MCF 10A (cell line): ENCODE results near the gene PROB1. TPM values are rescaled to one million over a fixed set of nuclear protein-coding genes. Genes with fewer than 3 reads are reported as not detected.

Experiments used
- BruUV-seq: library from RNA; stranded (reverse); fragments of 400-500 nt; replicated peaks from 2 replicates; lab custom pipeline; 2021; lab: Mats Ljungman, UMichigan
- CTCF ChIA-PET: fragments of 300-600 bp; sonication (Branson Sonifier 250); formaldehyde crosslinking; extraction: SDS; loops from one replicate; lab custom pipeline; 2021; ENCODE audit warnings: antibody characterized with exemption, inconsistent platforms; lab: Yijun Ruan, JAX
- POLR2A ChIA-PET: fragments of 300-600, 350-650 bp; sonication (Branson Sonifier 250); formaldehyde crosslinking; extraction: SDS; loops from one replicate; lab custom pipeline; 2020; ENCODE audit warnings: antibody characterized with exemption, inconsistent platforms; lab: Yijun Ruan, JAX
- DNase-seq: peaks from one replicate; pipeline ENCODE4 v3.0.0-alpha.2; 2018; ENCODE audit not compliant: unreplicated experiment
- H3K27ac Mint-ChIP-seq: one replicate; pipeline ENCODE4 v1.8.0; 2022; ENCODE audit warnings: mild to moderate bottlenecking, low read depth, mixed read lengths; ENCODE audit not compliant: unreplicated experiment
- H3K27me3 Mint-ChIP-seq: one replicate; pipeline ENCODE4 v1.8.0; 2022; ENCODE audit warnings: mixed read lengths; ENCODE audit not compliant: insufficient read depth, unreplicated experiment
- H3K36me3 Mint-ChIP-seq: one replicate; pipeline ENCODE4 v1.8.0; 2022; ENCODE audit warnings: mild to moderate bottlenecking, moderate library complexity, mixed read lengths; ENCODE audit not compliant: insufficient read depth, unreplicated experiment
- H3K4me1 Mint-ChIP-seq: one replicate; pipeline ENCODE4 v1.8.0; 2022; ENCODE audit warnings: mixed read lengths; ENCODE audit not compliant: insufficient read depth, unreplicated experiment
- H3K4me3 Mint-ChIP-seq: one replicate; pipeline ENCODE4 v1.8.0; 2022; ENCODE audit warnings: mild to moderate bottlenecking, moderate library complexity, mixed read lengths; ENCODE audit not compliant: unreplicated experiment
- H3K9me3 Mint-ChIP-seq: one replicate; pipeline ENCODE4 v1.8.0; 2022; ENCODE audit warnings: mixed read lengths; ENCODE audit not compliant: unreplicated experiment
- intact Hi-C: fragments of 100-400 bp; cut with micrococcal nuclease; formaldehyde crosslinking; loops from 2 replicates; pipeline ENCODE4 v1.14.1; 2022
- total RNA-seq: library from RNA; stranded (reverse); gene quantifications from 2 replicates; pipeline ENCODE4 v1.2.3, GENCODE V29; 2022
- TF ChIP-seq, protein P1 (sequence below): fragments of 200-600 bp; IDR thresholded peaks from one replicate; pipeline ENCODE4 v1.8.0; 2022; ENCODE audit warnings: antibody characterized with exemption, mild to moderate bottlenecking; ENCODE audit not compliant: unreplicated experiment

The PROB1 gene
- total RNA-seq, 1 experiment from 2014 or later, result 2.3 TPM

DNA sequence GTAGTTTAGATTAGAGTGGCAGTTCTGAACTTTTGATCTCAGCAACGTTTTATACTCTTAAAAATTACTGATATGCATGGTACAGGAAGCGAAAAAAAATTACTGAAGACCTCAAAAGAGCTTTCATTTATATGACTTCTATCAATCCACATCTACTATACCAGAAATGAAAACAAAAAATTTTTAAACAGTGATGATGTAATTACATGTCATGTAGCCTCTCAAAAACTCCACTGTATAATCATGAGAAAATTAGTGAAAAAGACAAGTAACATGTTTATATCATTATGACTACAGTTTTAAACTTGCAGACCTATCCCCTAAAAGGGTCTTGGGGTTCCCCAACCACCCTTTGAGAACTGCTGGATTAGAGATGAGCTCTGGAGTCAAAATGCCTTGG, 35.1 kb upstream of the PROB1 start:
- intact Hi-C loops, result no loop called here
- no peak overlapping the region for H3K4me3 Mint-ChIP-seq
- DNase-seq, result no peak
- H3K9me3 Mint-ChIP-seq, result no peaks in the 10 kb centered on the region
- H3K36me3 Mint-ChIP-seq, result peaks cover 39% of the 10 kb centered on the region
- BruUV-seq, result no TSS peak
- H3K27ac Mint-ChIP-seq, result no peak overlapping the region
- no peaks in the 10 kb centered on the region for H3K4me1 Mint-ChIP-seq
- POLR2A ChIA-PET, result interaction anchor here (0.6 to 1.6 kb wide), 4 partner anchors 9 to 178 kb away, joined by 3 to 5 read pairs (median 4); partner anchors contain the start of gene DNAJC18
- TF ChIP-seq, protein P1, sequence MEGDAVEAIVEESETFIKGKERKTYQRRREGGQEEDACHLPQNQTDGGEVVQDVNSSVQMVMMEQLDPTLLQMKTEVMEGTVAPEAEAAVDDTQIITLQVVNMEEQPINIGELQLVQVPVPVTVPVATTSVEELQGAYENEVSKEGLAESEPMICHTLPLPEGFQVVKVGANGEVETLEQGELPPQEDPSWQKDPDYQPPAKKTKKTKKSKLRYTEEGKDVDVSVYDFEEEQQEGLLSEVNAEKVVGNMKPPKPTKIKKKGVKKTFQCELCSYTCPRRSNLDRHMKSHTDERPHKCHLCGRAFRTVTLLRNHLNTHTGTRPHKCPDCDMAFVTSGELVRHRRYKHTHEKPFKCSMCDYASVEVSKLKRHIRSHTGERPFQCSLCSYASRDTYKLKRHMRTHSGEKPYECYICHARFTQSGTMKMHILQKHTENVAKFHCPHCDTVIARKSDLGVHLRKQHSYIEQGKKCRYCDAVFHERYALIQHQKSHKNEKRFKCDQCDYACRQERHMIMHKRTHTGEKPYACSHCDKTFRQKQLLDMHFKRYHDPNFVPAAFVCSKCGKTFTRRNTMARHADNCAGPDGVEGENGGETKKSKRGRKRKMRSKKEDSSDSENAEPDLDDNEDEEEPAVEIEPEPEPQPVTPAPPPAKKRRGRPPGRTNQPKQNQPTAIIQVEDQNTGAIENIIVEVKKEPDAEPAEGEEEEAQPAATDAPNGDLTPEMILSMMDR, result no peak
- CTCF ChIA-PET, result interaction anchor here (0.6 to 2.7 kb wide), 5 partner anchors 7 to 84 kb away, joined by 3 to 10 read pairs (median 8); partner anchors contain the start of gene STING1
- no peaks in the 10 kb centered on the region for H3K27me3 Mint-ChIP-seq

DNA sequence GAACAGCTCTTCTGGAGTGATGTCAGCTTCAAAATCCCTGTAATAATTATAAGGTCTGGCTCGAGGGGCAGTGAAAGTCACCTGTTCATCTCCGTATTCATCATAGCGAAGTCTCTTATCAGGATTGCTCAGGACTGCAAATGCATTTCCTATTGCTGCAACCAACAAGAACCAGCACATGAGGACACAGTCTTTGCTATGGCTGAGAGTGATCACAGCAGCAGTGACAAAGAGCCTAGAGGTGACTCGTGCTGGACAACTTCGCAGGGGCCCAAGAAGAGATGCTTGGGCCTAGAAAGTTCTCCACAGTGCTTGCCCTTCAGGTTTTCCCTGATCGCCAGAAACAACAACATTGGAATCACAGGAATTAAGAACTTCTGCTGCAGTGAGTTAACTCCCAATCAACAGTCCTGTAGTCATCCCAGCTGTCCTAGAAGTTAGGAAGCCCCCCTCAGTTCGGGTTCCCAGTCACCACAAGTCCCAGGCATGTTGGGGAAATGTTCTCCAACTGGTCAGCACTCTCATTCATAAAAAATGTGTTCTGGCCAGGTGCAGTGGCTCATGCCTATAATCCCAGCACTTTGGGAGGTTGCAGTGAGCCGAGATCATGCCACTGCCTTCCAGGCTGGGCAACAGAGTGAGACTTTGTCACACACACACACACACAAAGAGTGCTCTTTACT, 31.4 kb upstream of the PROB1 start:
- peaks cover 55% of the 10 kb centered on the region for H3K36me3 Mint-ChIP-seq
- no TSS peak for BruUV-seq
- no peaks in the 10 kb centered on the region for H3K4me1 Mint-ChIP-seq
- no peaks in the 10 kb centered on the region for H3K9me3 Mint-ChIP-seq
- intact Hi-C loops, result no loop called here
- TF ChIP-seq, protein P1, result no peak
- no peak for DNase-seq
- no peaks in the 10 kb centered on the region for H3K27me3 Mint-ChIP-seq
- no peak overlapping the region for H3K27ac Mint-ChIP-seq
- ChIA-PET CTCF (interaction anchor here (11.6 kb wide), 1 partner anchor 87 kb away, joined by 434 read pairs; no protein-coding TSS in a partner anchor), POLR2A (interaction anchor here (0.6 kb wide), 1 partner anchor 339 kb away, joined by 3 read pairs; no protein-coding TSS in a partner anchor)
- H3K4me3 Mint-ChIP-seq, result no peak overlapping the region

DNA sequence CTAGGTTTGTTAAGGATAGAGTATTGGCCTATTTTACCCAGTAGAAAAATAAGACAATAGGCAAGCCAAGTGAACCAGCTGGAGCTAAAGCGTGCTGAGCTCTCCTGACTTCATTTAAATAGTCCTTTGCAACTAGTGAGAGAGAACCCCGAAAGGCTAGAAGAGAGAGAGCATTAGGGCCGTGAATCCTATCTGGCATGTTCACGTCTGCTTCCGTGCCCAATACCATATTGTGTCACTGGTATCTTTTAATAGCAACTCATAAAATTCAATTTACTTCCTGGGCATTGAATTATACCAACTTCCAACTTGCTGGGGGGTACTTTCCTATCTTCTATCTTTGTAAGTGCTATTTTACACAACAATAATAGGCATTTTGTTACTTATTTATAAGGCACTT, 30.6 kb upstream of the PROB1 start:
- no peaks in the 10 kb centered on the region for H3K4me1 Mint-ChIP-seq
- intact Hi-C loops, result no loop called here
- no peak overlapping the region for H3K4me3 Mint-ChIP-seq
- no peak for DNase-seq
- no TSS peak for BruUV-seq
- no peaks in the 10 kb centered on the region for H3K9me3 Mint-ChIP-seq
- TF ChIP-seq, protein P1, result no peak
- ChIA-PET CTCF (interaction anchor here (0.6 to 11.6 kb wide), 4 partner anchors 16 to 210 kb away, joined by 3 to 434 read pairs (median 70); partner anchors contain the start of gene SPATA24), POLR2A (interaction anchor here (0.6 to 2.1 kb wide), 2 partner anchors 88 to 340 kb away, joined by 3 to 6 read pairs; no protein-coding TSS in a partner anchor)
- peaks cover 56% of the 10 kb centered on the region for H3K36me3 Mint-ChIP-seq
- H3K27me3 Mint-ChIP-seq, result no peaks in the 10 kb centered on the region
- H3K27ac Mint-ChIP-seq, result no peak overlapping the region

DNA sequence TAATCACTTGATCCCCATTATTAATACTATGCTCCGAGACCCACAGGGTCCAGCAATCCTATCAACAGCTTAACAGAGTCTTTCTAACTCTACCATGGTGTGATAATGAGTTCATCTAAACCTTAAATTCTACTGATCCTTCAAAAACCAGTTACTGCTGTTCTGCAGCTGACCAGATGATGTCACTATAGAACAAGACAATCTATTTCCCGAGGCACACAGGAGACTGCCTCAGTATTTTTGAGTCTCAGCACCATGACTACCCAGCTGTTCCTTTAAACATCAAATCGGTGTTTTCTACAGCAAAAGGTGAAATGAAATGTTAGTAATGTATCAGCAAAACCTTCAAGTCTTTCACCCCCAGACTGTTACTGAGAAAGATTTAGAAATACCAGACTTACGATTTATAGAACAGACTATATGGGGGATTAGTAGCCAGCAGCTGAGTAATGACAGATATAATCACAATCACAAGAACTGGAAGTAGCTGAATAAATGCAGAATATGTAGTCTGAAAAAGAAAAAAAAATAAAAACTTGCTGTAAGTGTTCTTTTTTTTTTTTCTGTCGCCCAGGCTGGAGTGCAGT, 27.5 kb upstream of the PROB1 start:
- H3K9me3 Mint-ChIP-seq, result no peaks in the 10 kb centered on the region
- ChIA-PET CTCF (interaction anchor here (0.6 to 11.6 kb wide), 63 partner anchors 8 to 861 kb away, joined by 3 to 434 read pairs (median 4); partner anchors contain the start of genes DNAJC18, ECSCR, SPATA24 and STING1), POLR2A (interaction anchor here (0.5 to 2.2 kb wide), 12 partner anchors 13 to 215 kb away, joined by 3 to 13 read pairs (median 4); partner anchors contain the start of genes DNAJC18, PAIP2, SPATA24 and UBE2D2)
- no TSS peak for BruUV-seq
- peak; percentile 84 for DNase-seq
- TF ChIP-seq, protein P1, result peak; percentile 93
- no peaks in the 10 kb centered on the region for H3K27me3 Mint-ChIP-seq
- intact Hi-C loops, result loop anchor here (1.0 to 2.0 kb wide), 4 partner anchors 91 to 343 kb away; no protein-coding TSS in a partner anchor
- no peaks in the 10 kb centered on the region for H3K4me1 Mint-ChIP-seq
- no peak overlapping the region for H3K4me3 Mint-ChIP-seq
- H3K27ac Mint-ChIP-seq, result peak overlapping the region; percentile 57
- peaks cover 52% of the 10 kb centered on the region for H3K36me3 Mint-ChIP-seq
